ENCODE data around the gene DNAH17.
"Not testable (repeated sequence)": the region's sequence is repeated elsewhere in the genome, so short reads cannot be mapped to it uniquely, and the experiment has no call there.

DNAH17 gene

GRCh38 chr17:78469443-78469842 lies 107.8 kb downstream of the DNAH17 start:
- no peak for DNase-seq (ENCODE audit: low read depth)
- no peak overlapping the region for H3K4me3 ChIP-seq (ENCODE audit: low read length)
- TF ChIP-seq CTCF (conservative IDR thresholded peaks at IDR 0.05; ENCODE audit: low read length): no peak

GRCh38 chr17:78468366-78468765 lies 108.8 kb downstream of the DNAH17 start:
- H3K4me3 ChIP-seq (ENCODE audit: low read length): no peak overlapping the region
- no peak for DNase-seq (ENCODE audit: low read depth)
- no peak for TF ChIP-seq CTCF (conservative IDR thresholded peaks at IDR 0.05; ENCODE audit: low read length)

- TF ChIP-seq CTCF (conservative IDR thresholded peaks at IDR 0.05; ENCODE audit: low read length): no peak
- H3K4me3 ChIP-seq (ENCODE audit: low read length): no peak overlapping the region
- no peak for DNase-seq (ENCODE audit: low read depth)
These were observed 110.1 kb downstream of the DNAH17 start for GRCh38 chr17:78466786-78467715.

GRCh38 chr17:78466109-78466785 lies 110.9 kb downstream of the DNAH17 start:
- not testable (repeated sequence) for H3K4me3 ChIP-seq (ENCODE audit: low read length); DNase-seq (ENCODE audit: low read depth)

- H3K4me3 ChIP-seq (ENCODE audit: low read length): no peak overlapping the region
- DNase-seq (ENCODE audit: low read depth): no peak
- no peak for TF ChIP-seq CTCF (conservative IDR thresholded peaks at IDR 0.05; ENCODE audit: low read length)
These were observed 115.0 kb downstream of the DNAH17 start for GRCh38 chr17:78462148-78462547.

GRCh38 chr17:78461799-78462053 lies 115.5 kb downstream of the DNAH17 start:
- no peak for TF ChIP-seq CTCF (conservative IDR thresholded peaks at IDR 0.05; ENCODE audit: low read length)
- DNase-seq (ENCODE audit: low read depth): no peak
- no peak overlapping the region for H3K4me3 ChIP-seq (ENCODE audit: low read length)

GRCh38 chr17:78460951-78461798 lies 116.0 kb downstream of the DNAH17 start:
- no peak for DNase-seq (ENCODE audit: low read depth)
- H3K4me3 ChIP-seq (ENCODE audit: low read length): no peak overlapping the region
- no peak for TF ChIP-seq CTCF (conservative IDR thresholded peaks at IDR 0.05; ENCODE audit: low read length)

All from AG10803 (cell line).